Fibroblast of skin of abdomen (primary cell): ENCODE measurements around the gene POLD3.

Source experiments
- DNase-seq: peaks from one replicate; pipeline ENCODE4 v3.0.0-alpha.2; 2013

The POLD3 gene

GRCh38 chr11:74673693-74674360 lies 81.4 kb downstream of the POLD3 start:
- no peak for DNase-seq

GRCh38 chr11:74675761-74676160 lies 83.4 kb downstream of the POLD3 start:
- no peak for DNase-seq

GRCh38 chr11:74676596-74676995 lies 84.2 kb downstream of the POLD3 start:
- no peak for DNase-seq

- no peak for DNase-seq
Observed at GRCh38 chr11:74677131-74677530, 84.7 kb downstream of the POLD3 start.

- no peak for DNase-seq
Observed at GRCh38 chr11:74678041-74678440, 85.7 kb downstream of the POLD3 start.

GRCh38 chr11:74678591-74679512 lies 86.5 kb downstream of the POLD3 start:
- DNase-seq, result no peak

GRCh38 chr11:74679513-74679865 lies 87.1 kb downstream of the POLD3 start:
- no peak for DNase-seq

- DNase-seq, result no peak
Observed at GRCh38 chr11:74680035-74680671, 87.8 kb downstream of the POLD3 start.

- no peak for DNase-seq
Observed at GRCh38 chr11:74680703-74681531, 88.5 kb downstream of the POLD3 start.

- DNase-seq, result no peak
Observed at GRCh38 chr11:74681686-74682651, 89.6 kb downstream of the POLD3 start.

- no peak for DNase-seq
Observed at GRCh38 chr11:74682731-74683278, 90.4 kb downstream of the POLD3 start.

GRCh38 chr11:74683279-74683871 lies 91.0 kb downstream of the POLD3 start:
- DNase-seq, result peak; percentile 33

- DNase-seq, result no peak
Observed at GRCh38 chr11:74683941-74684481, 91.6 kb downstream of the POLD3 start.

GRCh38 chr11:74684661-74685060 lies 92.3 kb downstream of the POLD3 start:
- no peak for DNase-seq

- no peak for DNase-seq
Observed at GRCh38 chr11:74685338-74685737, 93.0 kb downstream of the POLD3 start.

GRCh38 chr11:74685905-74686304 lies 93.5 kb downstream of the POLD3 start:
- no peak for DNase-seq

- DNase-seq, result peak; percentile 48
Observed at GRCh38 chr11:74686792-74687191, 94.4 kb downstream of the POLD3 start.

- DNase-seq, result peak; percentile 31
Observed at GRCh38 chr11:74687237-74688023, 95.0 kb downstream of the POLD3 start.

- no peak for DNase-seq
Observed at GRCh38 chr11:74689666-74690065, 97.3 kb downstream of the POLD3 start.
